HepG2 (cell line): ENCODE data around the gene EHD4. TPM values are rescaled to one million over a fixed set of nuclear protein-coding genes. Genes with fewer than 3 reads are reported as not detected.

Experiments
- ATM ChIP-seq: fragments of 450-650 bp; IDR thresholded peaks from 2 replicates; pipeline ENCODE4 v1.7.1; 2017; ENCODE audit warnings: mild to moderate bottlenecking, borderline replicate concordance
- CREB3 ChIP-seq: sonication (generic); formaldehyde crosslinking; IDR thresholded peaks from 2 replicates; pipeline ENCODE4 v1.5.0; 2020; ENCODE audit warnings: missing genetic modification reagents
- DPF2 ChIP-seq: sonication (generic); formaldehyde crosslinking; IDR thresholded peaks from 2 replicates; pipeline ENCODE4 v1.4.0; 2020; ENCODE audit warnings: mild to moderate bottlenecking, low read depth, missing genetic modification reagents, borderline replicate concordance
- E2F1 ChIP-seq: sonication (generic); formaldehyde crosslinking; IDR thresholded peaks from 2 replicates; pipeline ENCODE4 v1.5.0; 2020; ENCODE audit warnings: missing genetic modification reagents
- FIP1L1 ChIP-seq: fragments of 200-400 bp; formaldehyde crosslinking; IDR thresholded peaks from 2 replicates; pipeline ENCODE4 v1.6.1; 2018; ENCODE audit warnings: low read depth, mild to moderate bottlenecking, low read length, moderate library complexity, borderline replicate concordance; ENCODE audit not compliant: insufficient read depth
- FOSL1 ChIP-seq: sonication (generic); formaldehyde crosslinking; IDR thresholded peaks from 2 replicates; pipeline ENCODE4 v1.9.0; 2021; ENCODE audit warnings: missing genetic modification reagents, borderline replicate concordance
- GATAD2A ChIP-seq: IDR thresholded peaks from 2 replicates; pipeline ENCODE4 v1.6.1; 2016
- IKZF1 ChIP-seq: fragments of 450-650 bp; IDR thresholded peaks from 2 replicates; pipeline ENCODE4 v1.7.1; 2016
- ISL2 ChIP-seq: sonication (generic); formaldehyde crosslinking; IDR thresholded peaks from 2 replicates; pipeline ENCODE4 v1.5.0; 2020; ENCODE audit warnings: missing genetic modification reagents
- MLX ChIP-seq: IDR thresholded peaks from 2 replicates; pipeline ENCODE4 v1.6.1; 2016
- MXI1 ChIP-seq: IDR thresholded peaks from 3 replicates; pipeline ENCODE4 v1.6.1; 2012; ENCODE audit warnings: low read depth, low read length, inconsistent platforms, borderline replicate concordance
- PAF1 ChIP-seq: IDR thresholded peaks from 2 replicates; pipeline ENCODE4 v1.6.1; 2016; ENCODE audit warnings: missing genetic modification reagents, missing compliant biosample characterization
- SAFB2 ChIP-seq: sonication (generic); formaldehyde crosslinking; IDR thresholded peaks from 2 replicates; pipeline ENCODE4 v1.5.1; 2020; ENCODE audit warnings: missing genetic modification reagents, low read depth, mild to moderate bottlenecking, borderline replicate concordance
- SP2 ChIP-seq: sonication (generic); formaldehyde crosslinking; IDR thresholded peaks from 2 replicates; pipeline ENCODE4 v1.5.1; 2020; ENCODE audit warnings: mild to moderate bottlenecking, missing genetic modification reagents
- STAT5B ChIP-seq: sonication (generic); formaldehyde crosslinking; IDR thresholded peaks from 2 replicates; pipeline ENCODE4 v1.4.0; 2020; ENCODE audit warnings: missing genetic modification reagents
- THAP8 ChIP-seq: sonication (generic); formaldehyde crosslinking; IDR thresholded peaks from 2 replicates; pipeline ENCODE4 v1.5.1; 2020; ENCODE audit warnings: missing genetic modification reagents, mild to moderate bottlenecking, borderline replicate concordance
- ZBTB21 ChIP-seq: sonication (generic); formaldehyde crosslinking; IDR thresholded peaks from 2 replicates; pipeline ENCODE4 v1.4.0; 2020; ENCODE audit warnings: missing genetic modification reagents
- ZNF251 ChIP-seq: sonication (generic); formaldehyde crosslinking; IDR thresholded peaks from 2 replicates; pipeline ENCODE4 v1.9.0; 2021; ENCODE audit warnings: mild to moderate bottlenecking, missing genetic modification reagents
- ZNF33B ChIP-seq: sonication (generic); formaldehyde crosslinking; IDR thresholded peaks from 2 replicates; pipeline ENCODE4 v1.5.1; 2020; ENCODE audit warnings: mild to moderate bottlenecking, missing genetic modification reagents
- ZNF468 ChIP-seq: sonication (generic); formaldehyde crosslinking; IDR thresholded peaks from 2 replicates; pipeline ENCODE4 v1.8.0; 2022; ENCODE audit warnings: mild to moderate bottlenecking, moderate library complexity, missing genetic modification reagents
- ZNF501 ChIP-seq: sonication (generic); formaldehyde crosslinking; IDR thresholded peaks from 2 replicates; pipeline ENCODE4 v1.5.1; 2020; ENCODE audit warnings: mild to moderate bottlenecking, moderate library complexity, missing genetic modification reagents
- ZNF546 ChIP-seq: sonication (generic); formaldehyde crosslinking; conservative IDR thresholded peaks from 2 replicates; pipeline ENCODE4 v1.8.1; 2023; ENCODE audit warnings: mild to moderate bottlenecking, missing genetic modification reagents
- ZNF709 ChIP-seq: sonication (generic); formaldehyde crosslinking; IDR thresholded peaks from 2 replicates; pipeline ENCODE4 v1.5.0; 2020; ENCODE audit warnings: mild to moderate bottlenecking, missing genetic modification reagents
- ZSCAN20 ChIP-seq: sonication (generic); formaldehyde crosslinking; IDR thresholded peaks from 2 replicates; pipeline ENCODE4 v1.4.0; 2020; ENCODE audit warnings: missing genetic modification reagents, mild to moderate bottlenecking, borderline replicate concordance
- ZSCAN22 ChIP-seq: sonication (generic); formaldehyde crosslinking; IDR thresholded peaks from 2 replicates; pipeline ENCODE4 v1.4.0; 2020; ENCODE audit warnings: mild to moderate bottlenecking, missing genetic modification reagents
- polyA plus RNA-seq, 8 experiments: library from polyadenylated mRNA; depleted of rRNA in 3 of 8; stranded (reverse) in 7 of 8; unstranded in 1 of 8; fragments of >200 nt; fragmentation: Illumina TruSeq in 4 of 8; extraction: Trizol in 4 of 8; gene quantifications; 2 replicates each; pipeline versions ENCODE4 v1.2.1 to v1.2.3, GENCODE V29; 2011 to 2016; ENCODE audit warnings: low read depth in 4 of 8, missing spikeins in 1 of 8, mixed read lengths in 1 of 8; ENCODE audit not compliant: insufficient read depth in 1 of 8
- total RNA-seq, 5 experiments: library from RNA; depleted of rRNA; stranded (reverse); fragments of >200 nt; fragmentation: Illumina TruSeq; extraction: Trizol; gene quantifications; 2 replicates each; pipeline ENCODE4 v1.2.3, GENCODE V29; 2016; ENCODE audit warnings: low read depth in 1 of 5

EHD4 gene
- total and polyA plus RNA-seq, 2 of the 13 experiments (the other 11 are each of a cell fraction or from before 2014, with no cell fraction given) = 3.1 to 4.8 TPM

DNA sequence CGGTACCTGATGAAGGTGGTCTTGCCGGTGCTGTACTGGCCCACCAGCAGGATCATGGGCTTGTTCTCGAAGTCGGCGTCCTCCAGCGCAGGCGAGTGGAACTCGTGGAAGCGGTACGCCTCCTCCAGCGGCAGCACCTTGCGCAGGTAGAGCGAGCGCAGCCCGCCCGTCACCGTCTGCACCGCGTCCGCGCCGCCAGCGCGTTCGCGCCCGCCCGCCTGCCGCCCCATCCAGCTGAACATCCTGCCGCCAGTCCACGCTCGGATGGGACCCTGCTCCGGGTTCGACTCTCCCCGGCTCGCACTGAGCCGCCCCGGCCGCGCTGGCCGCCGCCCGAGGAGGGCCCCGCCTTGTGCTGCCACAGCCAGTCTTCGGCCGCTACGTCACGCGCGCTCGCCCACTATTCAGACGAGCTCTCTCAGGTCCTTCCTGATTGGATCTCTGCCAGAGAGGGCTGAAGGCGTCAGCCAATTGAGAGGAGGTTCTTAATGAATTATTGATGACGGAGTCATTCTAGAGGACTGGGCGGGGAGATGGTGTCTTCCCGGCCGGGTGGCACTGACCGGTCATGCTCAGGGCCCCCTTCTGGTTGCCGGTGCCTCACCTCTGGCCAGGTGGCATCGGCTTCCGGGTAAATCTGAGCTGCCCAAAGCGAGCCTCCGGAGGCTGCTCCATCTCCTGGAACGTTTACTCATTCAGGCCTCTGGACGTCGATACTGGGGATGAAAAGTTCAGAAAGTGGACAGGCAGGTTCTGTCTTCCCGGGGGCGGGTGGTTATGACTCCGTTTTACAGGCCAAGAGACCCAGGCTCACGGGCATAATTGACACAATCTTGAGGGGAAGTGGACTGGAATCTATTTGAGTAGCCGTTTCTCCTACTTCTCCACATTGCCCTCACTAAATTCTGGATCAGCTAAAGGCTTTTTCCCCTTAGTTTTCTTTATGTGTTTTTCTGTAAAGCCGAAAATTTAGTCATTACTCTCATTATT, at the start of gene EHD4 (continued):
- TF ChIP-seq ZNF709 (CRISPR knock-in tag) (0 out of 2 replicates have a peak, but pooled peaks have one; percentile 42), ZNF468 (peak; percentile 92), IKZF1 (no peak), E2F1 (no peak), ATM (no peak), SAFB2 (CRISPR knock-in tag) (0 out of 2 replicates have a peak, but pooled peaks have one; percentile 42), CREB3 (CRISPR knock-in tag) (no peak), ZNF546 (CRISPR knock-in tag) (no peak; the same call in 1 of the 2 replicates), PAF1 (no peak), MLX (CRISPR knock-in tag) (no peak), DPF2 (CRISPR knock-in tag) (0 out of 2 replicates have a peak, but pooled peaks have one; percentile 1), ZSCAN20 (no peak), ZNF33B (CRISPR knock-in tag) (no peak), FIP1L1 (no peak), STAT5B (CRISPR knock-in tag) (no peak), SP2 (CRISPR knock-in tag) (peak; percentile 88), MXI1 (peak; percentile 59; the same call in 1 of the 3 replicates), ISL2 (CRISPR knock-in tag) (no peak), GATAD2A (CRISPR knock-in tag) (peak; percentile 32; the same call in 1 of the 2 replicates), ZNF501 (peak; percentile 71; the same call in 1 of the 2 replicates), THAP8 (CRISPR knock-in tag) (no peak), FOSL1 (no peak), ZSCAN22 (CRISPR knock-in tag) (no peak), ZBTB21 (CRISPR knock-in tag) (no peak), ZNF251 (CRISPR knock-in tag) (no peak)
